Lower leg skin (tissue), 3 donors: ENCODE results near the gene NAV2.

Source experiments
- CTCF ChIP-seq, 3 donors: fragments of 450-650 bp; IDR thresholded peaks; one replicate each; pipeline ENCODE4 v1.5.1; 2016; ENCODE audit warnings: antibody characterized with exemption in 3 of 3, mild to moderate bottlenecking in 3 of 3, moderate library complexity in 2 of 3
- POLR2A ChIP-seq, 2 donors: fragments of 450-650 bp; IDR thresholded peaks; one replicate each; pipeline ENCODE4 v1.6.1; 2016 to 2017; ENCODE audit warnings: antibody characterized with exemption in 2 of 2, mild to moderate bottlenecking in 1 of 2, moderate library complexity in 1 of 2

- TF ChIP-seq CTCF (IDR thresholded peaks at IDR 0.05) (no peak), POLR2A (IDR thresholded peaks at IDR 0.05) (no peak)
Measured at GRCh38 chr11:19953909-19954308, 241.3 kb downstream of the NAV2 start.
